T47D (cell line): ENCODE results near the gene PDE3B.
"Not testable (repeated sequence)": the region's sequence is repeated elsewhere in the genome, so short reads cannot be mapped to it uniquely, and the experiment has no call there.

ENCODE experiments used
- DNase-seq, 2 experiments: peaks; one replicate each; pipeline versions ENCODE4 v3.0.0 to v3.0.0-alpha.2; 2011 to 2012; ENCODE audit warnings: low read depth in 1 of 2, low spot score in 1 of 2
- JUND ChIP-seq: IDR thresholded peaks from 2 replicates; pipeline ENCODE4 v1.6.1; 2012; ENCODE audit warnings: low read depth
- in situ Hi-C: cut with HindIII; loops from 2 replicates; pipeline ENCODE4 v1.10.0; 2016; ENCODE audit warnings: low sequenced_read_pairs, low pct_unique_long_range_greater_than_20kb

PDE3B gene

DNA sequence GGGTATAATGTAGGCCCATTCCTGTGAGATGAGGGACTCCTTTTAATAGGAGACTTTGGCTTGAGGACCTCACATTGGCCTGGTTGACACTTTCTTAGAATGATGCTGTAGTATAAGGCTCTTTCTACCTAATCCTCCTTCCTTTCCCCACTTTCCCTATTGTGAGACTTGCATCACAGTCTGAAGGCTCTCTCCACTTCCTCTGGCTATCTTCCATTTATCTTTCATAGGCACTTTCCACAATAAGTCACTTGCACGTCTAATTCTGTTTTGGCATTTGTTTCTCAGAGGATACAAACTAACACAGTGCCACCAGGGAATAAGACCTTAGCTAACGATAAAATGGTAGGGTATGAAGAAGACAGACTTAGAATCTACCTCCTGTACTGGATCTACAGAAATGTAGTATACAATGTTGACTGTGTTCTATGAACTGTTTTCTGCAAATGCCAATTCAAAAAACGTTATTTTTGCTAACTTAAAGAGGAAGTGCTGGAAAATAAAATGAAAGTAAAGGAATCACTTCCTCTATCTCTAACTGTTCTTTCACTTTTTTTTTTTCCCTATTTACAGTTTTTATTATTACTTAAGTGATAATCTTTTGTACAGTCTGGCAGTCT lies 17.9 kb upstream of the PDE3B start:
- DNase-seq, result no peak
- TF ChIP-seq JUND, result no peak

DNA sequence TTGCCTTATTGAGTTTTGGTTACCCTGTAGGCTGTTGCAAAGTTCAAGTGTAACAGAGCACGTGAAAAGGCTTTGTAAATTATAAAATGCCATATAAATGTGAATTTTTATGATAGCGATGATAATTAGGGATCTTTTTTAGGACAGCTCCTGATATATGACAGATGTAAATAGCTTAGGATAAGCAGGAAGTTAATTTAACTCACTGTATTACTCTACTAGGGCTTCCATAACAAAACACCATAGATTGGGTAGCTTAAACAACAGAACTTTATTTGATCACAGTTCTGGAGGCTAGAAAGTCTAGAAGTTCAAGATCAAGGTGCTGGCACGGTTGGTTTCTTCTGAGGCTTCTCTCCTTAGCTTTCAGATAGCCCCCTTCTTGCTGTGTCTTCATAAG lies 17.0 kb upstream of the PDE3B start:
- no peak for DNase-seq
- TF ChIP-seq JUND, result no peak
- in situ Hi-C loops, result no loop called here

More for the DNA sequence above, 17.9 kb upstream of the PDE3B start:
- in situ Hi-C loops, result no loop called here

DNA sequence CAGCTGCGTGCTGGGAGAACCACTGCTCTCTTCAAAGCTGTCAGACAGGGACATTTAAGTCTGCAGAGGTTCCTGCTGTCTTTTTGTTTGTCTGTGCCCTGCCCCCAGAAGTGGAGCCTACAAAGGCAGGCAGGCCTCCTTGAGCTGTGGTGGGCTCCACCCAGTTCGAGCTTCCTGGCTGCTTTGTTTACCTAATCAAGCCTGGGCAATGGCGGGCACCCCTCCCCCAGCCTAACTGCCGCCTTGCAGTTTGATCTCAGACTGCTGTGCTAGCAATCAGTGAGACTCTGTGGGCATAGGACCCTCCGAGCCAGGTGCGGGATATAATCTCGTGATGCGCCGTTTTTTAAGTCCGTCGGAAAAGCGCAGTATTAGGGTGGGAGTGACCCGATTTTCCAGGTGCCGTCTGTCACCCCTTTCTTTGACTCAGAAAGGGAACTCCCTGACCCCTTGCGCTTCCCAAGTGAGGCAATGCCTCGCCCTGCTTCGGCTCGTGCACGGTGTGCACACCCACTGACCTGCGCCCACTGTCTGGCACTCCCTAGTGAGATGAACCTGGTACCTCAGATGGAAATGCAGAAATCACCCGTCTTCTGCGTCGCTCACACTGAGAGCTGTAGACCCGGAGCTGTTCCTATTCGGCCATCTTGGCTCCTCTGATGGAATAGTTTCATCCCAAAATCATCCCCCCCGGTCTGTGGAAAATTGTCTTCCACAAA lies 9.9 kb upstream of the PDE3B start:
- in situ Hi-C loops, result not testable (repeated sequence)

GRCh38 chr11:14634813-14635212 lies 8.8 kb upstream of the PDE3B start:
- in situ Hi-C loops, result no loop called here
- no peak for TF ChIP-seq JUND
- no peak for DNase-seq

More for the DNA sequence above, 9.9 kb upstream of the PDE3B start:
- DNase-seq, result not testable (repeated sequence)

GRCh38 chr11:14635546-14635945 lies 8.1 kb upstream of the PDE3B start:
- DNase-seq, result no peak
- in situ Hi-C loops, result no loop called here
- TF ChIP-seq JUND, result no peak

DNA sequence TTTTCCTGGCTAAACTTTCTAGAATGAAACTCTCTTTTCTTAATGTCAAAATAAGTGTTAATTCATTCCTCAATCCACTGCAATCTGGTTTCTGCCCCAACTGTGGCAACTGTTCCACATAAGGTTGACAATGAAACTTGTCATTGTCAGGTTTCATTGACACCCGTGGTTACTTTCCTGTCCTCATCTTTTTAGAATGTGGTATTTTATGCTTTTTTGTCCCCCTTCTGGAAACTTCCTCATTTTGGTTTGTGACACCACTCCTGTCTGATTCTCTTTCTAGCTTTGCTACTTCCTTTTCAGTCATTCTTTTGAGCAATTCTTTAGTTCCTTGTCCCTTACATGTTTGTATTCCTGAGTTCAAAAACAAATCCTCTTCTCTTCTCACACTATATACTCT lies 7.5 kb upstream of the PDE3B start:
- in situ Hi-C loops, result no loop called here
- DNase-seq, result no peak
- TF ChIP-seq JUND, result no peak

GRCh38 chr11:14637868-14638409 lies 5.7 kb upstream of the PDE3B start:
- no peak for TF ChIP-seq JUND
- in situ Hi-C loops, result no loop called here
- DNase-seq, result no peak

DNA sequence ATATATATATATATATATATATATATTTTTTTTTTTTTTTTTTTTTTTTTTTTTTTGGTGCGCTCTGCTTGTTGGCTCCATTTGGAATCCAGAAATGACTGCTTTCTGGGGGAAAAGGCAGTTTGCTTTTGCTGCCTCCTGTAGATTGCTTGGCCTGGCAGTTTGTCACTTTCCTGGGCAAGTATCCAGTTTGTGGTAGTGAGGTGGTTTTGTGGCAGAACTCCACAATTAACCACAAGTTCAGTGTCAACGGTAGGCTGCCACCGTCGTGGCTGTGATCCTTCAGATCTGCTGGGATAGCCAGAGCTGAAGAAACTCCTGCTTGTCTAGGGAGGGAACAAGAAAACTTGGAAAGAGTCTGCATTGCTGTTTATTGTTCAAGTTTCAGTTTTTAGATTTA lies 5.0 kb upstream of the PDE3B start:
- DNase-seq, result no peak
- no peak for TF ChIP-seq JUND
- in situ Hi-C loops, result no loop called here

DNA sequence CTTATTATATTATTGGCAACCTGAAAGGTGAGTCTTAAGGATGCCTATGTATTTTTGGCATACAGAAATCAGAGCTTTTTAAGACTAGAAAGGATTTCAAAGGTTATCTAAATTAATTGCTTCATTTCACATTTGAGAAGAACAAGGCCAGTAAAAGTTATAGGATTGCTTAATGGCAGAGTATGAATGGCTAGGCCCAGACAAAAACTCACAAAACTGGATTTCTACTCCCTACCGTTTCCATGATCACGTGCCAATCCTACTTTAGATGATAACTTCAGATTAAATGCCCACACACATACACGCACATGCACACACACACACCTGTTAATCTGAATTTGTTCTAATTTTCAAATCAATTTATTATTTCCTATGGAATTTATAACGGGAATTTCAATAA lies 1.8 kb upstream of the PDE3B start:
- in situ Hi-C loops, result no loop called here
- DNase-seq, result peak in 1 of 2 experiments; percentile 13

DNA sequence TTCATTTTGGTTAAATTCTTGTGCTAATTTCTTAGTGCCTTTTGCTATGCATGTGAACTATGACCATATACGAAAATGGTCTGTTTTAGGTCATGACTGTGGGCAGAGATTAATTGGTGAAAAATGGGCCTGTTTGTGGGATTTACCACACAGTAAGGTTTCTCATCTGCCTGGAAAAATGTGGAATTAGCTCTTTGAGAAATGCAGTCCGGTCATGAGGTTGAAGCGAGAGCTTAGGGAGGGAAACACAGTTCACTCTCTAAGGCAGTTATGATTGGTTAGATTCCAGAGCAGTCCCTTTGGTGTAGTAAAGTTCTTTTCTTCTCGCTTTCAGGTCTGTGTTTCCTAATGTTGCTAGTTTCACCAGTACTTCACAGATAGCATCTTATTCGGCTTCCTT lies 1.2 kb upstream of the PDE3B start:
- in situ Hi-C loops, result no loop called here
- DNase-seq, result no peak
- no peak for TF ChIP-seq JUND

More for the DNA sequence above, 1.8 kb upstream of the PDE3B start:
- no peak for TF ChIP-seq JUND

DNA sequence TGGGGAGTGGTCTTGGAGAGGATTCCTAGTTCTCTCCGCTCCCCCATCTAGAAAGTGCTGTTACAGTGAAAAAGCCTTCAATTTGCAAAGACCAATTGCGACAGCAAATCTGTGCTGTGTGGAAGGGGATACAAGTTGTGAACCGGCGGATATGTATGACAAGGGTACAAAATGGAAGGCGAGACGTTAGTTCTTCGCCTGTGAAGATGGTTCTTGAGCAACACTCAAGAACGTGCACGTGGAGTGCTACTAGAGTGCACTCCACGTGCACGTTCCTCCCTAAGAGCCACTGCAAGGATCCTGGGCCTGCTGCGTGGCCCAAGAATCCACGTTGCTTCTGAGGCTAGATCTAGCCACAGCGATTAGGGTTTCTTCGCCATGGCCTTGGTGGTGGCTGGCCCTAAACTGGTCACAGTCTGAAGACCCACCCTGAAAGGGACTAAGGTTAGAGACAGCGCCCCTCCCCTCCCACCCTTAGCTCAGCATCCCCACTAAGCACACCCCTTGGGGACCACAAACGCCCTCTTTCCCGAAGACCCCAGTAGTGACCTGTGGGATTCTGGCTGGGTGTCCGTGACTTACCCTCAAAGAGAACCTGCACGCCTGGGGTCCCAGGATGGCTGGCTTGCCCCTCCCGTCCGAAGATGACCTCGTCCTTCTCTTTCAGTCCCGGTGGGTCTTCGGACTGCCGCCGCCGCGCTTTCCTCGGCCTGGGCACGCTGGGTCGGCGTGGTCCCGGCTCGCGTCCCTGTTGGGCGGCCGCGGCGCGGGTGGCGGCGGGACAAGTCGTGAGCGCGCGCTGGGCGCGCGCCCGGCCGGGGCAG lies 519 bp upstream of the PDE3B start:
- no peak for TF ChIP-seq JUND
- no peak for DNase-seq
- in situ Hi-C loops, result no loop called here

- in situ Hi-C loops, result no loop called here
- DNase-seq, result no peak
- no peak for TF ChIP-seq JUND
Observed at GRCh38 chr11:14644226-14645014, 816 bp downstream of the PDE3B start.
